Measurements from ENCODE around the gene RGS18.

DNA sequence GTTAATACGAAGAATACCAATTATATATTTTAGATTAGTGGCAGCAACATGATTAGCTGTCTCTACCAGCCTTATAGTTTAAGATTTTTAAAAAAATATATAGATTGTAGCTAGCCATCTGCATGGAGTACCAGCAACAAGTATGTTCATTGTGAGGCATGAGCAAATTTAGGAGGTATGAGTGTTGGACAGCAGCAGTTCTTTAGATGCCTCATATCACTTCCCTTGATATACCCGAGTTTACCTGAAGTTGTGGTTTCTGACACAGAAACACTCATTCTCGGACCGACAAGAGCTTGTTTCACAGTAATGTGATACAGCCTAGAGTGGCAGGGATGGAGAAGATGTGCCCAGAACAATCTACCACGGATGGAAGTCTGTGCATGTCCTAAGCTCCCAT, 69.1 kb downstream of the RGS18 start:
- TF ChIP-seq, protein P1, sequence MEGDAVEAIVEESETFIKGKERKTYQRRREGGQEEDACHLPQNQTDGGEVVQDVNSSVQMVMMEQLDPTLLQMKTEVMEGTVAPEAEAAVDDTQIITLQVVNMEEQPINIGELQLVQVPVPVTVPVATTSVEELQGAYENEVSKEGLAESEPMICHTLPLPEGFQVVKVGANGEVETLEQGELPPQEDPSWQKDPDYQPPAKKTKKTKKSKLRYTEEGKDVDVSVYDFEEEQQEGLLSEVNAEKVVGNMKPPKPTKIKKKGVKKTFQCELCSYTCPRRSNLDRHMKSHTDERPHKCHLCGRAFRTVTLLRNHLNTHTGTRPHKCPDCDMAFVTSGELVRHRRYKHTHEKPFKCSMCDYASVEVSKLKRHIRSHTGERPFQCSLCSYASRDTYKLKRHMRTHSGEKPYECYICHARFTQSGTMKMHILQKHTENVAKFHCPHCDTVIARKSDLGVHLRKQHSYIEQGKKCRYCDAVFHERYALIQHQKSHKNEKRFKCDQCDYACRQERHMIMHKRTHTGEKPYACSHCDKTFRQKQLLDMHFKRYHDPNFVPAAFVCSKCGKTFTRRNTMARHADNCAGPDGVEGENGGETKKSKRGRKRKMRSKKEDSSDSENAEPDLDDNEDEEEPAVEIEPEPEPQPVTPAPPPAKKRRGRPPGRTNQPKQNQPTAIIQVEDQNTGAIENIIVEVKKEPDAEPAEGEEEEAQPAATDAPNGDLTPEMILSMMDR (conservative IDR thresholded peaks at IDR 0.05; ENCODE audit: low read depth, low read length), result no peak
- TF ChIP-seq EZH2 (IDR thresholded peaks at IDR 0.05; ENCODE audit: borderline replicate concordance, low read depth, low read length, poor library complexity, severe bottlenecking), result no peak
